ENCODE results near the gene PMPCB.

Gene PMPCB

GRCh38 chr7:103317009-103317408, 19.8 kb downstream of the PMPCB start:
- peaks cover 68 to 78% of the 10 kb centered on the region in 2 donors for H3K36me3 ChIP-seq (ENCODE audit: control insufficient read depth in 2 of 2, insufficient read depth in 2 of 2, low read length in 2 of 2)
- no peak overlapping the region for H3K9ac ChIP-seq (ENCODE audit: low read depth in 1 of 2, low read length in 2 of 2)
- H3K9me3 ChIP-seq (ENCODE audit: control insufficient read depth in 2 of 2, low read length in 2 of 2): no peaks in the 10 kb centered on the region
- H3K4me3 ChIP-seq (ENCODE audit: low read length in 2 of 2): no peak overlapping the region
- H3K27me3 ChIP-seq (ENCODE audit: control insufficient read depth in 2 of 2, insufficient read depth in 2 of 2, low read length in 2 of 2): no peaks in the 10 kb centered on the region
- H3K27ac ChIP-seq (ENCODE audit: low read depth in 2 of 2, low read length in 2 of 2): no peak overlapping the region
- no peaks in the 10 kb centered on the region for H3K4me1 ChIP-seq (ENCODE audit: control insufficient read depth in 2 of 2, insufficient read depth in 2 of 2, low read length in 2 of 2)

GRCh38 chr7:103325744-103326143, 28.5 kb downstream of the PMPCB start:
- no peak overlapping the region for H3K27ac ChIP-seq (ENCODE audit: low read depth in 2 of 2, low read length in 2 of 2)
- no peaks in the 10 kb centered on the region for H3K4me1 ChIP-seq (ENCODE audit: control insufficient read depth in 2 of 2, insufficient read depth in 2 of 2, low read length in 2 of 2)
- no peak overlapping the region for H3K9ac ChIP-seq (ENCODE audit: low read depth in 1 of 2, low read length in 2 of 2)
- no peaks in the 10 kb centered on the region for H3K9me3 ChIP-seq (ENCODE audit: control insufficient read depth in 2 of 2, low read length in 2 of 2)
- H3K27me3 ChIP-seq (ENCODE audit: control insufficient read depth in 2 of 2, insufficient read depth in 2 of 2, low read length in 2 of 2): no peaks in the 10 kb centered on the region
- no peak overlapping the region for H3K4me3 ChIP-seq (ENCODE audit: low read length in 2 of 2)
- H3K36me3 ChIP-seq (ENCODE audit: control insufficient read depth in 2 of 2, insufficient read depth in 2 of 2, low read length in 2 of 2): peaks cover 31 to 49% of the 10 kb centered on the region in 2 donors

DNA sequence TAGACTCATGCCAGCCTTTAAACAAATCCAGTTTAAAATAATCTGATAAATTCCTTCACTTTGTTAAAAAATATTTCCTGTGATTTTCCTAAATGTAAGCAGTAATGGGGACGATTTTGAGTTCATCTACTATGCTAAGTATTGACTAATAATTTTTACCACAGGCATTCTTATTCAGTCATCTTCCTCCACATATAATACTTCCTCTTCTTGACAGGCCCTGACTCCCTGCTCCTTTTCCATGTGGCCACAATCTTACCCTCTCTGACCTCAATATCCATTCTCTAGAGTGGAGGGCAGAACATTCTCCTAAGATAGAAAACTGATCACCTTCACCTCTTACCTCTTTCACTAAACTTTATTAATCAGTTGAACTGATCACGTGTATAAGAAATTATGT, 39.5 kb downstream of the PMPCB start:
- H3K9me3 ChIP-seq (ENCODE audit: control insufficient read depth in 2 of 2, low read length in 2 of 2): no peaks in the 10 kb centered on the region
- H3K27ac ChIP-seq (ENCODE audit: low read depth in 2 of 2, low read length in 2 of 2): no peak overlapping the region
- no peak overlapping the region for H3K4me3 ChIP-seq (ENCODE audit: low read length in 2 of 2)
- H3K27me3 ChIP-seq (ENCODE audit: control insufficient read depth in 2 of 2, insufficient read depth in 2 of 2, low read length in 2 of 2): no peaks in the 10 kb centered on the region
- H3K36me3 ChIP-seq (ENCODE audit: control insufficient read depth in 2 of 2, insufficient read depth in 2 of 2, low read length in 2 of 2): peaks cover 39 to 45% of the 10 kb centered on the region in 2 donors
- H3K9ac ChIP-seq (ENCODE audit: low read depth in 1 of 2, low read length in 2 of 2): no peak overlapping the region
- H3K4me1 ChIP-seq (ENCODE audit: control insufficient read depth in 2 of 2, insufficient read depth in 2 of 2, low read length in 2 of 2): no peaks in the 10 kb centered on the region

- Histone ChIP-seq H3K27ac (ENCODE audit: low read depth in 2 of 2, low read length in 2 of 2) (no peak overlapping the region), H3K9ac (ENCODE audit: low read depth in 1 of 2, low read length in 2 of 2) (no peak overlapping the region), H3K4me1 (ENCODE audit: control insufficient read depth in 2 of 2, insufficient read depth in 2 of 2, low read length in 2 of 2) (peaks cover 7% of the 10 kb centered on the region in 2 donors), H3K9me3 (ENCODE audit: control insufficient read depth in 2 of 2, low read length in 2 of 2) (no peaks in the 10 kb centered on the region), H3K36me3 (ENCODE audit: control insufficient read depth in 2 of 2, insufficient read depth in 2 of 2, low read length in 2 of 2) (peaks cover 36 to 41% of the 10 kb centered on the region in 2 donors), H3K27me3 (ENCODE audit: control insufficient read depth in 2 of 2, insufficient read depth in 2 of 2, low read length in 2 of 2) (no peaks in the 10 kb centered on the region), H3K4me3 (ENCODE audit: low read length in 2 of 2) (no peak overlapping the region)
Measured at GRCh38 chr7:103338864-103339263, 41.6 kb downstream of the PMPCB start.

DNA sequence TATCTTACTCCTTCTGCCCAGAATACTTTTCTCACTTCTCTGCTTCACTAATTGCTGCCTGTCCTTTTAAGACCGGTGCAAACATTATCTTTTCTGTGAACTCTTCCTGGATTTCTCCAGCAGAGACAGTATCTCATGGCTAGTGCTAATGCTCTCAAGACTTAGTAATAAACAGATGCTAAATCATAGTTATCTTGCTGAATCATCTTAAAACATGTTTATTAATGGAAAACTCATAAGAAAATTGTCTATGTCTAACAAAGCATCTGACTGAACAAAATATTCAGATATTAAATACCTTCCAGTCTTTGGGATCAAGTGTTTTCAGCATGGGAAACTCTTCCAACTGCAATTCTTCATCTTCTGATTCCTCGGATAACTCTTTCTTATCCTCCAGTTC, 44.2 kb downstream of the PMPCB start:
- Histone ChIP-seq H3K9ac (ENCODE audit: low read depth in 1 of 2, low read length in 2 of 2) (no peak overlapping the region), H3K36me3 (ENCODE audit: control insufficient read depth in 2 of 2, insufficient read depth in 2 of 2, low read length in 2 of 2) (peaks cover 28 to 35% of the 10 kb centered on the region in 2 donors)

GRCh38 chr7:103343332-103343731, 46.1 kb downstream of the PMPCB start:
- Histone ChIP-seq H3K9me3 (ENCODE audit: control insufficient read depth in 2 of 2, low read length in 2 of 2) (no peaks in the 10 kb centered on the region), H3K27ac (ENCODE audit: low read depth in 2 of 2, low read length in 2 of 2) (no peak overlapping the region), H3K9ac (ENCODE audit: low read depth in 1 of 2, low read length in 2 of 2) (peak overlapping the region; percentile 87 to 97), H3K27me3 (ENCODE audit: control insufficient read depth in 2 of 2, insufficient read depth in 2 of 2, low read length in 2 of 2) (no peaks in the 10 kb centered on the region), H3K4me1 (ENCODE audit: control insufficient read depth in 2 of 2, insufficient read depth in 2 of 2, low read length in 2 of 2) (peaks cover 16 to 23% of the 10 kb centered on the region in 2 donors), H3K36me3 (ENCODE audit: control insufficient read depth in 2 of 2, insufficient read depth in 2 of 2, low read length in 2 of 2) (peaks cover 14 to 22% of the 10 kb centered on the region in 2 donors), H3K4me3 (ENCODE audit: low read length in 2 of 2) (peak overlapping the region; percentile 94 to 99)

More for the DNA sequence above, 44.2 kb downstream of the PMPCB start:
- Histone ChIP-seq H3K27me3 (ENCODE audit: control insufficient read depth in 2 of 2, insufficient read depth in 2 of 2, low read length in 2 of 2) (no peaks in the 10 kb centered on the region), H3K9me3 (ENCODE audit: control insufficient read depth in 2 of 2, low read length in 2 of 2) (no peaks in the 10 kb centered on the region), H3K4me1 (ENCODE audit: control insufficient read depth in 2 of 2, insufficient read depth in 2 of 2, low read length in 2 of 2) (peaks cover 11 to 12% of the 10 kb centered on the region in 2 donors), H3K4me3 (ENCODE audit: low read length in 2 of 2) (no peak overlapping the region), H3K27ac (ENCODE audit: low read depth in 2 of 2, low read length in 2 of 2) (no peak overlapping the region)

DNA sequence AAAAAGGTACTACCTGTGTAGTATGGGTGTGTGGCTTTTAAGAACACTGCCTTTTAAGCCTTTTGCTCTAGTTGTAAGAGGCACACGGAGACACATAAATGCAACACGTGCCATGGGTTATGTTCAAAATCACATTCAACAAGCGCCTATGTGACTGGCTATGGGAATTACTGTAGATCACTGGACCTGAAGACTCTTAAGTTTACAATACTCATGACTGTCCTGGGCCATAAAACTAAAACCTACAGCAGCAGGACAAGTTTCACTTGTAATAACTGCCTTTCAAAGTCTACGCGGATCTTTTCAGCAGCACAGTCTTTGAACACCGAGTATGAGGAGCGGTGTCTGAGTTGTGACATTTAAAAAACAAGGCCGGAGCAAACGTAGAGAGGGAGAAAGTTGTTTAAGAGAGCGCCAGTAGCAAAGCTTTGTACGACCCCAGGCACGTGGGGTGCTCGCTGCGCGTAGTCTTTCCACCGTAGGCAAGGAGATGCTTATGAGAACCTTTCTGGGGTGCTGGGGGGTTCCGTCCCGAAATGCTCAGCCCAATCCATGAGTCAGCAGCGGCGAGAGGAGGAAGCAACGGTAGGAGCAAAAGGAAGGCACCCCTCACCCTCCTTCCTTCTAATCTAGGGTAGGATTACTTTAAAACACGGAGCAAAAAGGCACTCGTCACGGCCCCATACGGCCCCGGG, 46.7 kb downstream of the PMPCB start:
- Histone ChIP-seq H3K9ac (ENCODE audit: low read depth in 1 of 2, low read length in 2 of 2) (peak overlapping the region; percentile 87 to 97), H3K4me1 (ENCODE audit: control insufficient read depth in 2 of 2, insufficient read depth in 2 of 2, low read length in 2 of 2) (peaks cover 18 to 28% of the 10 kb centered on the region in 2 donors), H3K36me3 (ENCODE audit: control insufficient read depth in 2 of 2, insufficient read depth in 2 of 2, low read length in 2 of 2) (peaks cover 14 to 21% of the 10 kb centered on the region in 2 donors), H3K27me3 (ENCODE audit: control insufficient read depth in 2 of 2, insufficient read depth in 2 of 2, low read length in 2 of 2) (no peaks in the 10 kb centered on the region), H3K4me3 (ENCODE audit: low read length in 2 of 2) (peak overlapping the region; percentile 94 to 99), H3K9me3 (ENCODE audit: control insufficient read depth in 2 of 2, low read length in 2 of 2) (no peaks in the 10 kb centered on the region), H3K27ac (ENCODE audit: low read depth in 2 of 2, low read length in 2 of 2) (peak overlapping the region; percentile 72 to 82)

GRCh38 chr7:103344453-103345149, 47.4 kb downstream of the PMPCB start, which contains the start of gene DNAJC2:
Gene DNAJC2 (minus strand): TSS chr7:103344767. CDS start chr7:103344622, 145 bp downstream.
- Histone ChIP-seq H3K4me1 (ENCODE audit: control insufficient read depth in 2 of 2, insufficient read depth in 2 of 2, low read length in 2 of 2) (peaks cover 18 to 30% of the 10 kb centered on the region in 2 donors), H3K36me3 (ENCODE audit: control insufficient read depth in 2 of 2, insufficient read depth in 2 of 2, low read length in 2 of 2) (peaks cover 16 to 18% of the 10 kb centered on the region in 2 donors), H3K27me3 (ENCODE audit: control insufficient read depth in 2 of 2, insufficient read depth in 2 of 2, low read length in 2 of 2) (no peaks in the 10 kb centered on the region), H3K27ac (ENCODE audit: low read depth in 2 of 2, low read length in 2 of 2) (peak within 1 kb of the TSS; percentile 72 to 82), H3K4me3 (ENCODE audit: low read length in 2 of 2) (peak within 1 kb of the TSS; percentile 94 to 99), H3K9me3 (ENCODE audit: control insufficient read depth in 2 of 2, low read length in 2 of 2) (no peaks in the 10 kb centered on the region), H3K9ac (ENCODE audit: low read depth in 1 of 2, low read length in 2 of 2) (peak within 1 kb of the TSS; percentile 87 to 97)

GRCh38 chr7:103346396-103346795, 49.2 kb downstream of the PMPCB start:
- peaks cover 18 to 30% of the 10 kb centered on the region in 2 donors for H3K4me1 ChIP-seq (ENCODE audit: control insufficient read depth in 2 of 2, insufficient read depth in 2 of 2, low read length in 2 of 2)
- H3K27ac ChIP-seq (ENCODE audit: low read depth in 2 of 2, low read length in 2 of 2): no peak overlapping the region
- peaks cover 4 to 12% of the 10 kb centered on the region in 2 donors for H3K36me3 ChIP-seq (ENCODE audit: control insufficient read depth in 2 of 2, insufficient read depth in 2 of 2, low read length in 2 of 2)
- H3K27me3 ChIP-seq (ENCODE audit: control insufficient read depth in 2 of 2, insufficient read depth in 2 of 2, low read length in 2 of 2): no peaks in the 10 kb centered on the region
- H3K9me3 ChIP-seq (ENCODE audit: control insufficient read depth in 2 of 2, low read length in 2 of 2): no peaks in the 10 kb centered on the region
- H3K4me3 ChIP-seq (ENCODE audit: low read length in 2 of 2): no peak overlapping the region
- H3K9ac ChIP-seq (ENCODE audit: low read depth in 1 of 2, low read length in 2 of 2): no peak overlapping the region
